ENCODE data around the gene BPIFB1.

DNA sequence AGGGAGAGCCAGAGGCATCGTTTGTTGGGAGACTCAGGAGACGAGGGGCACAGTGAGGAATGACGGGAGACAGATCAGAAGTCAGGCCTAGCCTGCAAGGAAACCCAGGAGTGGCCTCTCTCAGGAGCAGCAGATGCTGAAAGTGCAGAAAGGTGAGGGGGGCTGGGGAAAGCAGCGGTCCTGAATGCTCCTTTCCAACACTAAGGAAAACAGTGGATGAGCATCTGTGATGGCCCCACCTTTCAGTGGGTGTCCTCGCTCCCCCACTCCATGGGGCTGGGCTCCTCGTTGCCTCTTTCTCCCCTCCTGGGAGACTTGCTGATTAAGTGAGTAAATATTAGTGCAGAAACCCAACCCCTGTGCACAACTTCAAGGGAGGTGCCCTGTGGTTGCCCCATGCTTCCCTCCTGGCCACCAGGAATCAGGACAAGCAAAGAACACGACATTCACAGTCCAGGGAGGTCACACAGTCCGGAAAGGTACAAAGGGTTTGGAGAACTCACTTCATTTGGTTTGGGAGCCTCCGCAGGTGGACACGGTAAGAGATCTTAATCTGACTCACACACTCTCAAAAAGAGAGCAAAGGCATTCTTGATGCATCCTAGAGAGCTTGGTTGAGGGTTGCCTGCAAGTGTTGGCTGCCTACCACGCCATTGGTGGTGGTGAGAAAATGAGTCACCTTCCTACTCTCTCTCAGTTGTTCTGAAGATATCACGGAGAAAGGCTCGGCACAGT is 9.7 kb upstream of the BPIFB1 start:
- TF ChIP-seq, protein P1, sequence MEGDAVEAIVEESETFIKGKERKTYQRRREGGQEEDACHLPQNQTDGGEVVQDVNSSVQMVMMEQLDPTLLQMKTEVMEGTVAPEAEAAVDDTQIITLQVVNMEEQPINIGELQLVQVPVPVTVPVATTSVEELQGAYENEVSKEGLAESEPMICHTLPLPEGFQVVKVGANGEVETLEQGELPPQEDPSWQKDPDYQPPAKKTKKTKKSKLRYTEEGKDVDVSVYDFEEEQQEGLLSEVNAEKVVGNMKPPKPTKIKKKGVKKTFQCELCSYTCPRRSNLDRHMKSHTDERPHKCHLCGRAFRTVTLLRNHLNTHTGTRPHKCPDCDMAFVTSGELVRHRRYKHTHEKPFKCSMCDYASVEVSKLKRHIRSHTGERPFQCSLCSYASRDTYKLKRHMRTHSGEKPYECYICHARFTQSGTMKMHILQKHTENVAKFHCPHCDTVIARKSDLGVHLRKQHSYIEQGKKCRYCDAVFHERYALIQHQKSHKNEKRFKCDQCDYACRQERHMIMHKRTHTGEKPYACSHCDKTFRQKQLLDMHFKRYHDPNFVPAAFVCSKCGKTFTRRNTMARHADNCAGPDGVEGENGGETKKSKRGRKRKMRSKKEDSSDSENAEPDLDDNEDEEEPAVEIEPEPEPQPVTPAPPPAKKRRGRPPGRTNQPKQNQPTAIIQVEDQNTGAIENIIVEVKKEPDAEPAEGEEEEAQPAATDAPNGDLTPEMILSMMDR (IDR thresholded peaks at IDR 0.05): no peak
- TF ChIP-seq POLR2AphosphoS5 (IDR thresholded peaks at IDR 0.05) (no peak), POLR2A (IDR thresholded peaks at IDR 0.05) (no peak), EP300 (IDR thresholded peaks at IDR 0.05) (no peak)

Measured in suprapubic skin (tissue), 4 donors.